GM19035 (cell line): ENCODE measurements around the gene MEDAG.

Experiments
- ATAC-seq: cut with Tn5 transposase; IDR thresholded peaks from one replicate; pipeline ENCODE4 v1.9.1; 2021; ENCODE audit not compliant: unreplicated experiment

Gene MEDAG

GRCh38 chr13:30905932-30906383 lies at the start of gene MEDAG:
Gene MEDAG (plus strand): TSS chr13:30906271. CDS start chr13:30906516, 245 bp downstream.
- no peak for ATAC-seq

DNA sequence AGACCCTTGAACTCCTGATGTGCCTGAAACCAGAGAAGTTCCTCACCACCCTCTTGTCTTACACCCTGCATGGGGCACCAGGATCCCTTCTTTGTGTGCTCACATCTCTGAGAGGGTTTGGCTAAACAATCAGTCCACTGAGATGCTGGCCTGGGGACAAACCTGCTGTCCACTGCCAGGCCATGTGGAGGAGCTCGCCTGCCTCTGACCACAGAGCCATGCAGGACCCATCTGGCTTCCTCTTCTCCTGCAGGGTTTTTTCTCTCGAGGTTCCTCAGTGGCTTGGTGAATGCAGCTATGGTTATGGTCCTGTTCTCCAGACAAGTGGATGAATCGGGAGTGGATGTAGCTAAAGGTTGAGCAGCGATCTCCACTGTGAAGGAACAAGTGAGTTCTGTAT lies 49.1 kb upstream of the MEDAG start:
- ATAC-seq = no peak

DNA sequence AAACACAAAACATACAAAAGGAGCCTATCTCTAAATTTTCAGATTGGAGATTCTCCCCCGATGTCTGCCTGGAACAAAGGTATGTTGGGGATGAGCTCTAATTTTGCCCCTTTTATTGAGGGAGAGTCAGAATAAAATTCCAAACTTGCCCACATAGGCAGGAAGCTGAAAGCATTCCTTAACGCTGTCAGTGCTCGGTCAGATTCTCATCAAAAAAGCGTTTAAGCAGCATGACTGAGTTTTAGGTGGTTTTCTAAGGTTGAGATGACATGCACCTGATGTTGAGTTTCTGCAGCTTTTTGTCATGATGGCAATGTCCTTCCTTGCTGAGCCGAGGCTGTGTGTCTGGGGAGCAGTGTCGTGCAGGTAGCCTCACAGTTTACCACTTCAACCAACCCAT lies 48.4 kb upstream of the MEDAG start:
- no peak for ATAC-seq

DNA sequence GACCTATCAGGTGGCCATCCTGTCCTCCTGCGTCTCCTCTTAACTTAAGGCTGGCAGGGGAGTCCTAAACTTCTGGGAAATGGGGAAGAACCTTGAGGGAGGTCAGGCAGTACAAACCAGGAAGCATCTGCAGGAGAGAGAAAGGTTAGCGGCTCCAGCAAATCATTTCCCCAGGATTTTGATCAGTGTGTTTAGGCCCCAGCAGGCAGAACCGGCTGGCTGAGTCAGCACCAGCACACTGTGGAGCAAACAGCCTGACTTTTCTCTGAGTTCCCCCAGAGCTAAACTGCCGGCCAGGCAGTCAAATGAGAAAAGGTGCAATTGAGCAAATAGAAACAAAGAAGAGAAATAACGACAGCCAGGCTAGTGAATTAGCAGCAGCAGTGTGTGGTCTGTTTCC lies 46.7 kb upstream of the MEDAG start:
- ATAC-seq = no peak

DNA sequence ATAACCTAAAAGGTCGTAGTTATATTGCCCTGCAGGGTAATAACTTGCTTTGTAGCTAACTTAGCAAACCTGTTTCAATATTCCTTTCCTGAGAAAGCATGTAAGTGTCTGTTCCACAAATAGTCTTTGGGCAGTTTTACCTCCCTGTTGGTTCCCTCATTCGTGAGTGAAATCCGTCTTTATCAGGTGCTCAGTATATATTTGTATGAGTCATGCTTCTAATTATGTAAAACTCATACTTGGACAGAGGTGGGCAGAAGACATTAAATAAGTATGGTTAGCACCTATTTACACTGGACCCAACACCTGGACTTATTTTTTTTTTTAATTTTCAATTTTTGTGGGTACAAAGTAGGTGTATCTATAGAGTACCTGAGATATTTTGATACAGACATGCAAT lies 44.9 kb upstream of the MEDAG start:
- ATAC-seq = no peak

GRCh38 chr13:30861836-30862467 lies 44.1 kb upstream of the MEDAG start:
- ATAC-seq = no peak

DNA sequence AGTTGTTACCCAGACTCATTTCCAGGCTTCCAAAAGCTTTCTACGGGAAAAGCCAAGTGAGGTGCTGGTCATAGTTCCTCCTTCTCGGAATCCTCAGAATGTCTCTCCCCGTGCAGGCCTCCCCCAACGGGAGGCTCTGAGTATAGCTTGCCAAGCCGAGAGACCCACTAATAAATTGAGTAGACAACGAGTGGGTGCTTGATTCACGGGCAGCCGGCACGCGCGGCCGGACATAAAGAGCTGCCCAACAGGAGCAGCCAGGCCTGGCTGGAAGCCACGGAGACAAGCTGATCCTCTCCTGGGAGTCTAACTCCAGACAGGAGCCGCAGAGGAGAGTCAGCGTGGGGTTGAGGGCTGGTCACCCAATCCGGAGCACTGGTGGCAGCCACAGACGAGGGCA lies 43.4 kb upstream of the MEDAG start:
- ATAC-seq = no peak

DNA sequence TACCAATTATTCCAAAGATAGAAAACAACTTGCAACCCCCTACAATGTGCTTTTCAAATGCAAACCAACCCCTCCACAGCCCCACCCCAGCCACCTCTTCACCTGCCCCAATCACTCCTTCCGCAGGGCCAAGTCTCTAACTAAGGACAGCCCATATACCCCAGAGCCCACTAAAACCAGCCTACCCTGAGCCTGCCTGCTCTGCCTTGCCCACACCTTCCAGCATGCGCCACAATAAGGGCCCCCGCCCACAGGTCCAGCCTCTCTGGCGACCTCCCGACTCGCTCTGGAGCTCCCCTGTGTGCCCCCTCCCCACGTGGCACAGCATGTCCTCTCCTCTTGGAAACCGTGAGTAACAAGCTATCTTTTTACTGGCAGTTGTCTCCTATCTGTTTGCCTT lies 42.8 kb upstream of the MEDAG start:
- no peak for ATAC-seq

GRCh38 chr13:30863796-30864195 lies 42.3 kb upstream of the MEDAG start:
- ATAC-seq = no peak

- no peak for ATAC-seq
Observed at GRCh38 chr13:30864433-30865122, 41.5 kb upstream of the MEDAG start.

- ATAC-seq = peak; percentile 83
Observed at GRCh38 chr13:30865123-30866049, 40.7 kb upstream of the MEDAG start.

DNA sequence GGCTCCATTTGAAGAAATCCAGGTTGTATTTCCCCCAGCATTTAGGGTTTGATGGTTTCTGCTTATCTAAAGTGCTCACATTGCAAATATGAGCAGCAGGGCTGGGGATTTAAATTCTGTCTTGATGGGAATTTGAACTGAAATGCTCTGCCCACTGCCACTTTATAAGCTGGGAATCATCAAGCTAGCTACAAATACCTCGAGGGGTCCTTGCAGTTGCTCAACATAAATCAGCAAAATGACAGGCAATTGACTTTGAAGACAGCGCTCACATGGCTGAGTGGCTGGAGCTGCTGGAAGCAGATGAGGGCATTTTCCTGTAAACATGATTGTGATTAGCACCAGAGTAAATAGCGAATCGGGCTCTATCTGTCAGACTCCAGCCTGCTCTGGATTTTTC lies 39.4 kb upstream of the MEDAG start:
- no peak for ATAC-seq

GRCh38 chr13:30867089-30867669 lies 38.9 kb upstream of the MEDAG start:
- no peak for ATAC-seq

GRCh38 chr13:30868799-30869470 lies 37.1 kb upstream of the MEDAG start:
- ATAC-seq = no peak

DNA sequence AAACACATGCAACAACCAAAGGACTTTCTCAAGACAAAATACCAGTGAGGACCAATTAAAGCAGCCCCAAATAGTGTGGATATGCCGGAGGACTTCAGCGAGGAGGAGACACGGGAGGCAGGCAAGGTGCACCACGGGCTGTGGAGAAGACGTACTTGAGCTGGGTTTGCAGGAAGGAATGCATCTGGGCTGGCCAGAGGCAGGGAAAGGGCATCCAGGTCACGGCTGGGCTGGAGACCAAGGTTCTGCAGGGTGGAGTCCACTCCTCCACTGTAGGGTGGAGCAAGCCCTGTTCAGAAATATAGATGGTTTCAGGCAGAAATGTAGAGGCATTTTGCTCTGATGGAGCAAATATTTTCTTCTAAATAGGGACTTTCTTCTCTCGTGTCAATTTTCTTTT lies 36.6 kb upstream of the MEDAG start:
- no peak for ATAC-seq

DNA sequence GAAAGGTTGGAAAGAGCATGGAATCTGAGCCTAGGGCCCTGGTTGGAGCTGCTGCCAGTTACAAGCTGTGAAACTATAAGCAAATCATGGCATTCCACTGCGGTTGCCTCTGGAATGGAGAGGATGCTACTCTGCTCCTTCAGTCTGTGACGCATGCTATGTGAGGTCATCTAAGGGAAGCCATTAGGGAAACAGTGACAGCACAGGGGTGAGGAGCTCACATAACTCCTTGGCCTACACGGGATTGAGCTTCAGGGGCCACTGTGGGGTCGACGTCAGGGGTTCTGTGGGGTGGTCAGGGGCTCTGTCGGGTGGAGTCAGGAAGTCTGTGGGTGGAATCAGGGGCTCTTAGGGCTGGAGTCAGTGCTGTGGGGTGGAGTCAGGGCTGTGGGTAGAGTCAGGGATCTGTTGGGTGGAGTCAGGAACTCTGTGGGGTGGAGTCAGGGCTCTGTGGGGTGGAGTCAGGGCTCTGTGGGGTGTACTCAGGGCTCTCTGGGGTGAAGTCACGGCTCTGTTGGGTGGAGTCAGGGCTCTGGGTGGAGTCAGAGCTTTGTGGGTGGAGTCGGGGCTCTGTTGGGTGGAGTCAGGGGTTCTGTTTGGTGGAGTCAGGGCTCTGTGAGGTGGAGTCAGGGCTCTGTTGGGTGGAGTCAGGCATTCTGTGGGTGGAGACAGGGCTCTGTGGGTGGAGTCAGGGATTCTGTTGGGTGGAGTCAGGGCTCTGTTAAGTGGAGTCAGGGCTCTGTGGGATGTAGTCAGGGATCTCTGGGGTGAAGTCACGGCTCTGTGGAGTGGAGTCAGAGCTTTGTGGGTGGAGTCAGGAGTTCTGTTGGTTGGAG lies 35.8 kb upstream of the MEDAG start:
- ATAC-seq = peak; percentile 64

- ATAC-seq = no peak
Observed at GRCh38 chr13:30870916-30871587, 35.0 kb upstream of the MEDAG start.

DNA sequence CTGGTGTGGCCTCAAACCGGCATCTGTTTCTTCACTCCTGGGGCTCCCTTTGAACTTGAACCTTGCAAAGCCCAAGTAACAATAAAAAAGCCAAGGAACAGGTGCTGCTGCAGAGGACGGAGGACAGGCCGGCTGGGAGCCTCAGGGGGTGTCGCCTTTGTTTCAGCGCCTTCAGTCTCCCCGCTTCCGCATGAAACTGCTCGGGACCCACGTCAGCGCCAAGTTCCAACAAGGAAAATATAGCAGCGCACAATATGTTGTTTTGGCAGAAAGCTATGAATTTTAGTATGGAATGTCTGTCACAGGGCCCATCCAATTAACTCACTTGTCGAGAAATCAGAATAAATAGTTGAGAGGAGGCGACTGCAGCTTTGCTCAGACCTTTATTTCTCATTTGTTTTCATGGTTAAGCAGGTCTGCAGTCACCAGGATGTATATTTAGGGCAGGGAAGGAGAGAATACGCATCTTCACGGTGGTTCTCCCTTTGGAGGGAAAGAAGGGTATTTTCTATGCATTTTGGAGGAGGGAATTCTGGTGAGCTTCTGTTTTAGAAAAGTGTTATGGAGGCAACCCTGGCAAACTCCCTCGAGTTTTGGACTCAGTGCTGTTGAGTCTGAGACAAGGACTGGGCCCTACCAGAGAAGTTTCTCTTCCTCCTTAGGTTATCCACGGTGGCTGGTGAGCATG lies 34.3 kb upstream of the MEDAG start:
- no peak for ATAC-seq

GRCh38 chr13:30872276-30872594 lies 33.8 kb upstream of the MEDAG start:
- no peak for ATAC-seq
